Natural killer cell (primary cell): ENCODE data around the gene PTPN14. TPM values are rescaled to one million over a fixed set of nuclear protein-coding genes. Genes with fewer than 3 reads are reported as not detected.
"Not testable (repeated sequence)": the region's sequence is repeated elsewhere in the genome, so short reads cannot be mapped to it uniquely, and the experiment has no call there.

ENCODE experiments used
- ATAC-seq, 3 donors: fragments of 150-1000 bp in 2 of 3; fragments of 200-7000 bp in 1 of 3; cut with Tn5 transposase; 1 replicate in 1 of 3; 2 replicates in 2 of 3; pipeline ENCODE4 v1.10.0; 2021; ENCODE audit warnings: mild to moderate bottlenecking in 2 of 3, moderate library complexity in 2 of 3
- DNase-seq, 2 donors: peaks; one replicate each; pipeline versions ENCODE4 v3.0.0 to v3.0.0-alpha.2; 2013 to 2021; ENCODE audit warnings: mixed read lengths in 1 of 2
- H3K27ac ChIP-seq: one replicate; pipeline ENCODE4 v1.5.1; 2013; ENCODE audit warnings: mild to moderate bottlenecking, low read length
- H3K27me3 ChIP-seq: one replicate; pipeline ENCODE4 v1.6.1; 2013; ENCODE audit warnings: low read length; ENCODE audit not compliant: control insufficient read depth, insufficient read depth
- H3K36me3 ChIP-seq: one replicate; pipeline ENCODE4 v1.6.1; 2013; ENCODE audit warnings: low read length; ENCODE audit not compliant: control insufficient read depth, insufficient read depth
- H3K4me1 ChIP-seq: one replicate; pipeline ENCODE4 v1.6.1; 2013; ENCODE audit warnings: low read length; ENCODE audit not compliant: control insufficient read depth, insufficient read depth
- H3K4me3 ChIP-seq: one replicate; pipeline ENCODE4 v1.5.1; 2013; ENCODE audit warnings: low read length
- H3K9me3 ChIP-seq: one replicate; pipeline ENCODE4 v1.6.1; 2013; ENCODE audit warnings: low read length; ENCODE audit not compliant: control insufficient read depth, insufficient read depth
- H3K27ac Mint-ChIP-seq, 2 donors: one replicate each; pipeline ENCODE4 v1.8.0; 2022; ENCODE audit warnings: mild to moderate bottlenecking in 2 of 2, mixed read lengths in 2 of 2, moderate library complexity in 1 of 2
- H3K27me3 Mint-ChIP-seq, 2 donors: one replicate each; pipeline ENCODE4 v1.8.0; 2022; ENCODE audit warnings: low read depth in 2 of 2, mixed read lengths in 2 of 2
- H3K36me3 Mint-ChIP-seq: one replicate; pipeline ENCODE4 v1.8.0; 2022; ENCODE audit warnings: mixed read lengths
- H3K4me1 Mint-ChIP-seq, 2 donors: one replicate each; pipeline ENCODE4 v1.8.0; 2022; ENCODE audit warnings: mixed read lengths in 2 of 2
- H3K4me3 Mint-ChIP-seq: one replicate; pipeline ENCODE4 v1.8.0; 2022; ENCODE audit warnings: mild to moderate bottlenecking, moderate library complexity, mixed read lengths
- H3K9me3 Mint-ChIP-seq, 2 donors: one replicate each; pipeline ENCODE4 v1.8.0; 2022; ENCODE audit warnings: mixed read lengths in 2 of 2
- CTCF ChIP-seq: fragments of 200-600 bp; IDR thresholded peaks from one replicate; pipeline ENCODE4 v1.8.0; 2022; ENCODE audit warnings: antibody characterized with exemption
- WGBS: methylation state at CpG from one replicate; pipeline ENCODE4 v1.1.7; 2013; ENCODE audit warnings: missing lambda C conversion rate; ENCODE audit not compliant: insufficient coverage; 5-methylcytosine and 5-hydroxymethylcytosine counted together
- intact Hi-C: fragments of 100-400 bp; cut with micrococcal nuclease; formaldehyde crosslinking; loops from one replicate; pipeline ENCODE4 v1.14.2; 2022
- total RNA-seq, 4 donors: library from RNA; stranded (reverse); fragments of 120-200 nt in 1 of 4; gene quantifications; one replicate each; pipeline versions ENCODE4 v1.2.3 to v1.2.4, GENCODE V29; 2013 to 2022

Gene PTPN14
- total RNA-seq, 3 donors from 2014 or later (not counting 1 experiment from before 2014, with no cell fraction given): 0.02 TPM; not detected in 2

- intact Hi-C loops: no loop called here
- H3K36me3 ChIP-seq: no peaks in the 10 kb centered on the region
- no peaks in the 10 kb centered on the region for H3K27me3 ChIP-seq
- DNase-seq (no peak), ATAC-seq (no peak)
- no peaks in the 10 kb centered on the region for H3K36me3 Mint-ChIP-seq
- peaks cover 10% of the 10 kb centered on the region for H3K4me1 ChIP-seq
- 89% methylated on average over 2 of the region's 3 CpGs for WGBS
- H3K4me3 ChIP-seq: no peak overlapping the region
- H3K4me1 Mint-ChIP-seq: peaks cover 39 to 40% of the 10 kb centered on the region in 2 donors
- H3K9me3 Mint-ChIP-seq: no peaks in the 10 kb centered on the region
- no peaks in the 10 kb centered on the region for H3K27me3 Mint-ChIP-seq
- H3K27ac Mint-ChIP-seq: peak overlapping the region in 1 of 2 donors; percentile 73
- H3K4me3 Mint-ChIP-seq: peak overlapping the region; percentile 63
- TF ChIP-seq CTCF: no peak
- H3K27ac ChIP-seq: no peak overlapping the region
- H3K9me3 ChIP-seq: no peaks in the 10 kb centered on the region
These were observed 151.3 kb downstream of the PTPN14 start for GRCh38 chr1:214400131-214400530.

- no peaks in the 10 kb centered on the region for H3K27me3 Mint-ChIP-seq
- DNase-seq (no peak), ATAC-seq (no peak)
- Histone ChIP-seq H3K4me3 (no peak overlapping the region), H3K27me3 (no peaks in the 10 kb centered on the region), H3K4me1 (peaks cover 10% of the 10 kb centered on the region), H3K36me3 (no peaks in the 10 kb centered on the region), H3K27ac (no peak overlapping the region), H3K9me3 (no peaks in the 10 kb centered on the region)
- TF ChIP-seq CTCF: no peak
- WGBS: 92% methylated on average over 6 of the region's 6 CpGs
- H3K4me3 Mint-ChIP-seq: no peak overlapping the region
- H3K4me1 Mint-ChIP-seq: peaks cover 39 to 40% of the 10 kb centered on the region in 2 donors
- H3K36me3 Mint-ChIP-seq: no peaks in the 10 kb centered on the region
- peak overlapping the region in 1 of 2 donors; percentile 69 for H3K27ac Mint-ChIP-seq
- H3K9me3 Mint-ChIP-seq: no peaks in the 10 kb centered on the region
- intact Hi-C loops: no loop called here
These were observed 152.9 kb downstream of the PTPN14 start for GRCh38 chr1:214398490-214398889.

- Mint-ChIP-seq H3K4me3 (no peak overlapping the region), H3K27me3 (no peaks in the 10 kb centered on the region), H3K36me3 (no peaks in the 10 kb centered on the region), H3K9me3 (no peaks in the 10 kb centered on the region), H3K27ac (no peak overlapping the region), H3K4me1 (peaks cover 39 to 40% of the 10 kb centered on the region in 2 donors)
- intact Hi-C loops: no loop called here
- Histone ChIP-seq H3K9me3 (no peaks in the 10 kb centered on the region), H3K4me3 (no peak overlapping the region), H3K27me3 (no peaks in the 10 kb centered on the region), H3K4me1 (peaks cover 10% of the 10 kb centered on the region), H3K36me3 (no peaks in the 10 kb centered on the region), H3K27ac (no peak overlapping the region)
- no peak for TF ChIP-seq CTCF
- ATAC-seq: no peak
- no peak for DNase-seq
- 71% methylated on average over 1 of the region's 2 CpGs for WGBS
These were observed 153.9 kb downstream of the PTPN14 start for GRCh38 chr1:214397497-214397896.

GRCh38 chr1:214396330-214396729 is 155.1 kb downstream of the PTPN14 start:
- TF ChIP-seq CTCF: no peak
- Histone ChIP-seq H3K4me1 (peaks cover 10% of the 10 kb centered on the region), H3K4me3 (no peak overlapping the region), H3K9me3 (no peaks in the 10 kb centered on the region), H3K27ac (no peak overlapping the region), H3K36me3 (no peaks in the 10 kb centered on the region), H3K27me3 (no peaks in the 10 kb centered on the region)
- Mint-ChIP-seq H3K9me3 (no peaks in the 10 kb centered on the region), H3K4me3 (no peak overlapping the region), H3K27ac (no peak overlapping the region), H3K4me1 (peaks cover 39 to 40% of the 10 kb centered on the region in 2 donors), H3K36me3 (no peaks in the 10 kb centered on the region), H3K27me3 (no peaks in the 10 kb centered on the region)
- intact Hi-C loops: no loop called here
- DNase-seq (no peak), ATAC-seq (no peak)
- 70% methylated on average over 2 of the region's 3 CpGs for WGBS

GRCh38 chr1:214394569-214394968 is 156.8 kb downstream of the PTPN14 start:
- H3K27ac Mint-ChIP-seq, H3K4me3 ChIP-seq, H3K27me3 ChIP-seq, H3K27me3 Mint-ChIP-seq, DNase-seq, H3K9me3 Mint-ChIP-seq, H3K9me3 ChIP-seq, H3K36me3 ChIP-seq, intact Hi-C loops, ATAC-seq, H3K36me3 Mint-ChIP-seq, H3K4me1 ChIP-seq, H3K27ac ChIP-seq, H3K4me3 Mint-ChIP-seq: not testable (repeated sequence)
- 85% methylated on average over 5 of the region's 5 CpGs for WGBS
- peaks cover 28 to 29% of the 10 kb centered on the region in 2 donors for H3K4me1 Mint-ChIP-seq
